ENCODE data around the gene GTF2H1. TPM values are rescaled to one million over a fixed set of nuclear protein-coding genes. Genes with fewer than 3 reads are reported as not detected.

GTF2H1 gene
- total RNA-seq, 2 donors from 2014 or later = 34.8 to 89.0 TPM

DNA sequence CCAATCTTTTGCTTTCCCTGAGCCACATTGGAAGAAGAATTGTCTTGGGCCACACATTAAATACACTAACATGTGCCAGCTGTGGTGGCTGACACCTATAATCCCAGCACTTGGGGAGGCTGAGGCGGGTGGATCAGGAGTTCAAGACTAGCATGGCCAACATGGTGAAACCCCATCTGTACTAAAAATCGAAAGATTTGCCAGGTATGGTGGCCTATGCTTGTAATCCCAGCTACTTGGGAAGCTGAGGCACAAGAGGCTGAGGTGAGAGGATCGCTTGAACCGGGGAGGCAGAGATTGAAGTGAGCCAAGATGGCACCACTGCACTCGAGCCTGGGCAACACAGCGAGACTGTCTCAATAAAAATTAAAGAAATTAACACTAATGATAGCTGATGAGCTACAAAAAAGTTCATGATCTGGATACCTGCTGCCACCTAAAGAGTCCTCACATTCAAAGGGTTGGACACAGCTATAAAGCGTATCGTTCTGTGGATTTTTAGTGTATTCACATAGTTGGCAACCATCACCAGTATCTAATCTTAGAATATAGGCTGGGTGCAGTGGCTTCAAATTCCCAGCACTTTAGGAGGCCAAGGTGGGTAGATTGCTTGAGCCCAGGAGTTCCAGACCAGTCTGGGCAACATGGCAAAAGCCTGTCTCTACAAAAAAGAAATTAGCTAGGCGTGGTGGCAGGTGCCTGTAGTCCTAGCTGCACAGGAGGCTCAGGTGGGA lies 86.4 kb downstream of the GTF2H1 start:
- no peak overlapping the region for H3K27ac ChIP-seq
- no peak for DNase-seq (ENCODE audit: low spot score)
- 92% methylated on average over 9 of the region's 9 CpGs for WGBS
- no peaks in the 10 kb centered on the region for H3K27me3 ChIP-seq (replicated peaks; ENCODE audit: insufficient read depth)
- no peaks in the 10 kb centered on the region for H3K4me1 ChIP-seq (replicated peaks)
- no peaks in the 10 kb centered on the region for H3K9me3 ChIP-seq
- TF ChIP-seq POLR2AphosphoS5 (IDR thresholded peaks at IDR 0.05) = no peak
- no peak overlapping the region for H3K4me3 ChIP-seq
- intact Hi-C loops (cut with DNase I) = no loop called here
- peaks cover 4 to 7% of the 10 kb centered on the region in 2 donors for H3K36me3 ChIP-seq

DNA sequence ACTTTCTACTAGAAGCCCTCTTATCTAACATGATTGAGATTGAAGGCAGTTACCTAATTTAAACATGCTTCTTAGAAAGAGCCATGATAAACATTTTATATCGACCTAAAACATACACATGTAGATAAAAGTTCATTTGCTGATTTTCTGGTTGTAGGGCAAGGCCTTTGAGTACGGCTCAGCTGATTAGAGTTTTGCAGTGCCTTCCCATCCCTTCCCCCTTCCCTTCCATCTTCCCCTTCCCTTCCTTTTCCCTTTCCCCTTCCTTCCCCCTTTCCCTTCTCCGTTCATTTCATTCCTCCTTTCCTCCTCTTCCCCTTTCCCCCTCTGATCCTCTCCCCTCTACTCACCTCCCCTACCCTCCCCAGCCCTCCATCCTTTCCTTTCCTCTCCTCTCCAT lies 94.1 kb downstream of the GTF2H1 start:
- 81% methylated on average over 3 of the region's 3 CpGs for whole genome bisulfite sequencing
- DNase-seq (ENCODE audit: low spot score) = no peak
- H3K4me1 ChIP-seq (replicated peaks) = no peaks in the 10 kb centered on the region
- no peaks in the 10 kb centered on the region for H3K36me3 ChIP-seq
- H3K27ac ChIP-seq = no peak overlapping the region
- H3K4me3 ChIP-seq = no peak overlapping the region
- no peak for TF ChIP-seq POLR2A (IDR thresholded peaks at IDR 0.05)
- TF ChIP-seq, protein P1, sequence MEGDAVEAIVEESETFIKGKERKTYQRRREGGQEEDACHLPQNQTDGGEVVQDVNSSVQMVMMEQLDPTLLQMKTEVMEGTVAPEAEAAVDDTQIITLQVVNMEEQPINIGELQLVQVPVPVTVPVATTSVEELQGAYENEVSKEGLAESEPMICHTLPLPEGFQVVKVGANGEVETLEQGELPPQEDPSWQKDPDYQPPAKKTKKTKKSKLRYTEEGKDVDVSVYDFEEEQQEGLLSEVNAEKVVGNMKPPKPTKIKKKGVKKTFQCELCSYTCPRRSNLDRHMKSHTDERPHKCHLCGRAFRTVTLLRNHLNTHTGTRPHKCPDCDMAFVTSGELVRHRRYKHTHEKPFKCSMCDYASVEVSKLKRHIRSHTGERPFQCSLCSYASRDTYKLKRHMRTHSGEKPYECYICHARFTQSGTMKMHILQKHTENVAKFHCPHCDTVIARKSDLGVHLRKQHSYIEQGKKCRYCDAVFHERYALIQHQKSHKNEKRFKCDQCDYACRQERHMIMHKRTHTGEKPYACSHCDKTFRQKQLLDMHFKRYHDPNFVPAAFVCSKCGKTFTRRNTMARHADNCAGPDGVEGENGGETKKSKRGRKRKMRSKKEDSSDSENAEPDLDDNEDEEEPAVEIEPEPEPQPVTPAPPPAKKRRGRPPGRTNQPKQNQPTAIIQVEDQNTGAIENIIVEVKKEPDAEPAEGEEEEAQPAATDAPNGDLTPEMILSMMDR (IDR thresholded peaks at IDR 0.05) = no peak
- TF ChIP-seq POLR2AphosphoS5 (IDR thresholded peaks at IDR 0.05) = no peak
- H3K27me3 ChIP-seq (replicated peaks; ENCODE audit: insufficient read depth) = no peaks in the 10 kb centered on the region
- intact Hi-C loops (cut with DNase I) = no loop called here
- no peaks in the 10 kb centered on the region for H3K9me3 ChIP-seq

Small RNA genes lying within 50 kb of the gene (microRNA-seq; reads per million reads assigned to microRNA genes)
- 0.25 reads per million for gene MIR3159

Small RNA genes lying within 50 kb of the gene (small RNA-seq; reads per million reads assigned to genes)
- gene MIR3159 = 0.10 to 1.1 reads per million in 2 donors

Other genes with a start within 250 kb of the GTF2H1 start
- 10 to 100 TPM; 11.2 to 25.8 TPM for gene SAAL1, start 216.5 kb upstream of the GTF2H1 start, total RNA-seq
- not detected for gene MRGPRX3, start 190.0 kb upstream of the GTF2H1 start, total RNA-seq
- not detected for gene MRGPRX4, start 149.7 kb upstream of the GTF2H1 start, total RNA-seq
- not detected for gene SAA4, start 85.8 kb upstream of the GTF2H1 start, total RNA-seq
- 1 to 10 TPM; 4.7 to 7.9 TPM for gene SAA2, start 73.9 kb upstream of the GTF2H1 start, total RNA-seq
- gene SAA1, start 56.3 kb upstream of the GTF2H1 start, total RNA-seq = 10 to 100 TPM in 1 of 2 donors, not detected in 1; 64.1 TPM
- 10 to 100 TPM; 20.5 to 56.0 TPM for gene HPS5, start 427 bp upstream of the GTF2H1 start, total RNA-seq
- 100 to 1,000 TPM; 182 to 192 TPM for gene LDHA, start 72.0 kb downstream of the GTF2H1 start, total RNA-seq
- 10 to 100 TPM in 1 of 2 donors, not detected in 1; 34.5 TPM for gene LDHC, start 89.8 kb downstream of the GTF2H1 start, total RNA-seq
- under 1 TPM in 1 of 2 donors, not detected in 1; 0.23 TPM for gene LDHAL6A, start 133.3 kb downstream of the GTF2H1 start, total RNA-seq
- gene TSG101, start 204.4 kb downstream of the GTF2H1 start, total RNA-seq = 10 to 100 TPM; 60.5 to 94.5 TPM